Adrenal gland (tissue), 12 donors: ENCODE data around the gene EDEM2. TPM values are rescaled to one million over a fixed set of nuclear protein-coding genes. Genes with fewer than 3 reads are reported as not detected.
"Not testable (repeated sequence)": the region's sequence is repeated elsewhere in the genome, so short reads cannot be mapped to it uniquely, and the experiment has no call there.

Experiments used
- DNase-seq, 7 donors: peaks; one replicate each; pipeline ENCODE4 v3.0.0-alpha.2; 2019 to 2020
- H3K27ac ChIP-seq, 5 donors: fragments of 200-600 bp; sonication (generic) in 4 of 5; 1 replicate in 3 of 5; 2 replicates in 2 of 5; pipeline versions ENCODE4 v1.5.1 to v1.8.0; 2016 to 2020; ENCODE audit warnings: mild to moderate bottlenecking in 1 of 5
- H3K27me3 ChIP-seq: fragments of 200-600 bp; 2 replicates; pipeline ENCODE4 v1.8.0; 2021
- H3K36me3 ChIP-seq, 2 donors: fragments of 200-600 bp; replicated peaks in 1 of 2; 1 replicate in 1 of 2; 2 replicates in 1 of 2; pipeline versions ENCODE4 v1.5.1 to v1.8.0; 2018 to 2022
- H3K4me1 ChIP-seq, 2 donors: fragments of 200-600 bp; replicated peaks in 1 of 2; 1 replicate in 1 of 2; 2 replicates in 1 of 2; pipeline versions ENCODE4 v1.5.1 to v1.8.0; 2018 to 2021
- H3K4me3 ChIP-seq, 4 donors: fragments of 200-600 bp; sonication (generic) in 3 of 4; one replicate each; pipeline ENCODE4 v1.5.1; 2016 to 2018
- H3K9me3 ChIP-seq, 3 donors: fragments of 200-600 bp; sonication (generic) in 1 of 3; replicated peaks in 1 of 3; 1 replicate in 2 of 3; 2 replicates in 1 of 3; pipeline versions ENCODE4 v1.5.1 to v1.8.0; 2016 to 2021
- CTCF ChIP-seq, 6 experiments: fragments of 450-650 bp in 4 of 6; fragments of 200-600 bp in 2 of 6; sonication (generic) in 1 of 6; IDR thresholded peaks; 1 replicate in 5 of 6; 2 replicates in 1 of 6; pipeline versions ENCODE4 v1.5.1 to v1.8.0; 2016 to 2021; ENCODE audit warnings: antibody characterized with exemption in 6 of 6, mild to moderate bottlenecking in 2 of 6, moderate library complexity in 1 of 6
- POLR2A ChIP-seq, 2 donors: fragments of 450-650 bp; IDR thresholded peaks; one replicate each; pipeline ENCODE4 v1.6.1; 2017; ENCODE audit warnings: antibody characterized with exemption in 2 of 2, mild to moderate bottlenecking in 2 of 2, moderate library complexity in 1 of 2
- WGBS, 4 donors: extraction: QIAGEN DNeasy Blood & Tissue Kit in 2 of 4; methylation state at CpG; one replicate each; pipeline versions ENCODE4 v1.1.5 to v1.1.7; 2013 to 2017; 5-methylcytosine and 5-hydroxymethylcytosine counted together
- intact Hi-C, 2 donors: fragments of 100-400 bp; cut with DNase I; formaldehyde crosslinking; loops; one replicate each; pipeline versions ENCODE4 v1.14.1 to v1.15.0; 2022 to 2023
- polyA plus RNA-seq, 3 donors: library from polyadenylated mRNA; stranded (reverse); fragments of 200-250 nt in 2 of 3; fragments of 350-450 nt in 1 of 3; fragmentation: Illumina TruSeq in 1 of 3; extraction: RNeasy Lipid Tissue Mini Kit (QIAGEN cat#74804) in 1 of 3; gene quantifications; one replicate each; pipeline ENCODE4 v1.2.3, GENCODE V29; 2013 to 2014
- total RNA-seq, 9 donors: library from RNA; depleted of rRNA in 4 of 9; stranded (reverse); fragments of >200 nt in 4 of 9; fragments of 120-200 nt in 1 of 9; fragmentation: NEBNext Ultra II Directional in 1 of 9; extraction: Animal tissue kit (Norgen Biotek cat#: 25700) in 1 of 9; gene quantifications; one replicate each; pipeline versions ENCODE4 v1.1.0 to v1.2.4, GENCODE V29; 2013 to 2023
- donor health status: healthy with polysubstance abuse.
- donor health status: Bipolar disorder and iron deficiency.
- donor health status: DM: yes; HTN: yes; CAD: no.
- donor health status: DM: no; HTN: no; CAD: no.
- donor health status: DM: no; HTN: no; CAD: no.
- donor health status: DM: yes; HTN: yes; CAD: no.

Gene EDEM2
- total and polyA plus RNA-seq, 12 donors = 16.2 to 62.5 (median 37.5) TPM

GRCh38 chr20:35172434-35172806 lies 25.3 kb upstream of the EDEM2 start:
- WGBS, 4 donors = 72 to 87% (median 86%) methylated on average over 3 of the region's 3 CpGs
- Histone ChIP-seq H3K27ac (peak overlapping the region in 3 of 5 donors; percentile 21 to 75 (median 63)), H3K9me3 (no peaks in the 10 kb centered on the region), H3K36me3 (no peaks in the 10 kb centered on the region), H3K4me3 (peak overlapping the region in 2 of 4 donors; percentile 9 to 58), H3K27me3 (no peaks in the 10 kb centered on the region), H3K4me1 (peaks cover 11 to 15% of the 10 kb centered on the region in 2 donors)
- no peak for DNase-seq
- intact Hi-C loops = no loop called here
- no peak for TF ChIP-seq POLR2A (IDR thresholded peaks at IDR 0.05)
- TF ChIP-seq CTCF (IDR thresholded peaks at IDR 0.05) = no peak

GRCh38 chr20:35171753-35172433 lies 24.8 kb upstream of the EDEM2 start, which contains the start of gene PROCR:
Gene PROCR (plus strand): TSS chr20:35172072. CDS start chr20:35172155, 83 bp downstream.
- Histone ChIP-seq H3K4me3 (peak within 1 kb of the TSS in 2 of 4 donors; percentile 9 to 58), H3K27ac (peak within 1 kb of the TSS in 3 of 5 donors; percentile 21 to 75 (median 63)), H3K4me1 (peaks cover 11 to 16% of the 10 kb centered on the region in 2 donors), H3K36me3 (no peaks in the 10 kb centered on the region), H3K27me3 (no peaks in the 10 kb centered on the region), H3K9me3 (no peaks in the 10 kb centered on the region)
- 4 to 7% (median 5%) methylated on average over 16 of the region's 16 CpGs for WGBS, 4 donors
- DNase-seq = peak; percentile 68 to 92 (median 84)
- no peak for TF ChIP-seq CTCF (IDR thresholded peaks at IDR 0.05)
- TF ChIP-seq POLR2A (IDR thresholded peaks at IDR 0.05) = no peak
- intact Hi-C loops = no loop called here

- intact Hi-C loops = no loop called here
- Histone ChIP-seq H3K36me3 (no peaks in the 10 kb centered on the region), H3K27me3 (no peaks in the 10 kb centered on the region), H3K9me3 (no peaks in the 10 kb centered on the region), H3K27ac (peak overlapping the region in 2 of 5 donors; percentile 6 to 75), H3K4me1 (peaks cover 13 to 21% of the 10 kb centered on the region in 2 donors), H3K4me3 (peak overlapping the region in 2 of 4 donors; percentile 9 to 58)
- 60 to 91% (median 74%) methylated on average over 1 of the region's 1 CpG for WGBS, 4 donors
- no peak for DNase-seq
- TF ChIP-seq POLR2A (IDR thresholded peaks at IDR 0.05) (no peak), CTCF (IDR thresholded peaks at IDR 0.05) (no peak)
These were observed 24.3 kb upstream of the EDEM2 start for GRCh38 chr20:35171438-35171752.

GRCh38 chr20:35168701-35169409 lies 21.7 kb upstream of the EDEM2 start:
- H3K4me3 ChIP-seq, DNase-seq, intact Hi-C loops, H3K27ac ChIP-seq, H3K9me3 ChIP-seq, H3K36me3 ChIP-seq, H3K27me3 ChIP-seq: not testable (repeated sequence)
- WGBS, 4 donors = 89 to 96% (median 92%) methylated on average over 4 of the region's 4 CpGs
- H3K4me1 ChIP-seq = peaks cover 9 to 25% of the 10 kb centered on the region in 2 donors
